HUDEP-2 (cell line): Measurements from ENCODE around the gene MFSD11.
"Not testable (repeated sequence)": the region's sequence is repeated elsewhere in the genome, so short reads cannot be mapped to it uniquely, and the experiment has no call there.

Source experiments
- DNase-seq, 76 experiments: peaks; one replicate each; lab custom pipeline; 2025; ENCODE audit not compliant: unreplicated experiment in 76 of 76; lab: John Stamatoyannopoulos, UW

The MFSD11 gene

DNA sequence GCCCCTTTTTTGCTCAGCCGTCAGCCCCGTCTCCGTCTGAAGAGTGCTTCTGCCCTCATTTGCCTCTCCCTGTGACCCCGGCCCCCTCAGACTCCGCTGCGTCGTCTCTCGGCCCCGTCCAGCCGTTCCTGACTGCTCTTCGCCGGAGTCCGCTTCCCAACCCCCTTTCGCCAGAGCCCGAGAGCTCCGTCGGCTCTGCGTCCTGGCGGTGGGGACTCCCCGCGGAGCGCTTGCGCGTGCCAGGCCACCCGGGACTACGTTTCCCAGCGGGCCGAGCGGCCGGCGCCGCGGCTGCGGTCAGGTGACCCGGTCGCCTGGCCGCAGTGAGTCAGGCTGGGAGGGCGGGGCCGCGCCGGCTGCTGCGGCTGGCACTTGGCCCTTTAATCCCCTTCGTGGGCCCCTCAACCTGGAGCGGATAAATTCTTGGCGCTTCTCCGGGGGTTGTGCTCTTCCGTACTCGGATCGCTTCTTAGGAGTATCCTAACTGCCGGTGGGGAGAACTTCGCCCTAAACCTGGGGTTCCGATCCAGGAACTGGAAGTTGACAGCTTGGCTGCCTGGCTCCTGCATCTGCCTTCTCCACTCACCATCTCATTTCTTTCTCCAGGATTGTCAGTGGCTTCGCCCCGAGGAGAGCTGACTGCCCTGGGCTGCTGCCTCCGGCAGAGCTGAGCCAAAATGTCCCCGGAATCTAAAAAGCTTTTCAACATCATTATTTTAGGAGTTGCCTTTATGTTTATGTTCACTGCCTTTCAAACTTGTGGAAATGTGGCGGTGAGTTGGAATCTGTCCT is at the start of gene MFSD11:
MFSD11 (plus strand) TSS at position 444 of the 792 bp plus-strand sequence; CDS start at position 678, 234 bp downstream.
- peak in 75 of 76 experiments; percentile 23 to 98 (median 86) for DNase-seq

DNA sequence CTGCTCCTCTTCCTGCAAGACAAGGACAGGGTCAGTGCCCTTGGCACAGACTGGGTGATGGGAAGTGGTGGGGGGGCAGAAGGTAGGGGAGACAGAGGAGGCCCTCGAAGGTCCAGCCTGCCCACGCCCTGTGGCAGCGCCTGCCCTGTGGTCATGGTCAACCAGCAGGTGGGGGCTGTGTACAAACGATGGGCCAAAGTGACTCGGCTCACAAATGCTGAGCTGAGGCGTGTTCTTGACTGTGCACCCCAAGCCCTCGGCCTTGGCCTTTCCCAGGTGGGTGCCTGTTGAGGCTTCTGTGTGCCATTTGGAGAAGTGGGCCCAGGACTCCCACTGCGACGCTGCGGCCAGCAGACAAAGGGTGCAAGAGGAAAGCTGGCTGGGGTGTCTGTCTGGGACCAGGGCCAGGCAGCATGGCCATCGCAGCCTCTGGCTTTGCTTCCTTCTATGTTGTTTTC is 49.7 kb upstream of the MFSD11 start:
- no peak for DNase-seq

DNA sequence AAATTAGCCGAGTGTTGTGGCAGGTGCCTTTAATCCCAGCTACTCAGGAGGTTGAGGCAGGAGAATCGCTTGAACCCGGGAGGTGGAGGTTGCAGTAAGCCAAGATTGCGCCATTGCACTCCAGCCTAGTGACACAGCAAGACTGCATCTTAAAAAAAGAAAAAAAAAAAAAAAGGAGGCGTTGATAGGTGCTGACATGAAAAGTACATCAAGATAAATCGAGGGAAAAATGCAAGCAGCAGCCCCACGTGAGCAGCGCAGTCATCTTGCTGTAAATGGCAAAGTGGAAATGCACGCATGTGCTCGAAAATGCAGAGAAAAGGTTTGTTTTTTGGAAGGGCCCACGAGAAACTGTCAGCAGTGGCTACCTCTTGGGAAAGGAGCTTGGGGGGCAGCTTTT is 48.1 kb upstream of the MFSD11 start:
- no peak for DNase-seq

DNA sequence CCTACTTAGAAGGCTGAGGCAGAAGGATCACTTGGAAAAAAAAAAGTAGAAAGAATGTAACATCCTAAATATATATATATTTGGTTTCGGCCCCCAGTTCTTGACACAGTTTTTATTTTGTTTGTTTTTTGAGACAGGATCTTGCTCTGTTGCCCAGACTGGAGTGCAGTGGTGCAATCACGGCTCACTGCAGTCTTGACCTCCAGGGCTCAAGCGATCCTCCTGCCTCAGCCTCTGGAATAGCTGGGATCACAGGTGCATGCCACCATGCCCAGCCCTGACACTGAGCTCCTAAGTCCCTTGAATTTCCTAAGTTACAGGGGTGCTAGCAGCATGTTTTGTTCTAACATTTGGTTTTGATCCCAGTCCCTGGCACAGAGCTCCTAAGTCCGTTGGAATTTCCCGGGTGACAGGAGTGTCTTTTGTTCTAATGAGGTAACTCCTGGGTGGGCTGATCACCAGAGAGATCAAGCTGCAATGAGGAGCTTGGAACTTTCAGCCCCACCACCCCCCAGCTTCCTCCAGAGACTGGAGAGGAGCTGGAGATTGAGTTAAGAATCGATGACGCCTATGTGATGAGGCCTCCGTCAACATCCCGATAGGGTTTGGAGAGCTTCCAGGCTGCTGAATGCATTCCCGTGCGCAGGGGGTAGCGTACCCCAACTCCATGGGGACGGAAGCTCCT is 47.2 kb upstream of the MFSD11 start:
- DNase-seq, result no peak

DNA sequence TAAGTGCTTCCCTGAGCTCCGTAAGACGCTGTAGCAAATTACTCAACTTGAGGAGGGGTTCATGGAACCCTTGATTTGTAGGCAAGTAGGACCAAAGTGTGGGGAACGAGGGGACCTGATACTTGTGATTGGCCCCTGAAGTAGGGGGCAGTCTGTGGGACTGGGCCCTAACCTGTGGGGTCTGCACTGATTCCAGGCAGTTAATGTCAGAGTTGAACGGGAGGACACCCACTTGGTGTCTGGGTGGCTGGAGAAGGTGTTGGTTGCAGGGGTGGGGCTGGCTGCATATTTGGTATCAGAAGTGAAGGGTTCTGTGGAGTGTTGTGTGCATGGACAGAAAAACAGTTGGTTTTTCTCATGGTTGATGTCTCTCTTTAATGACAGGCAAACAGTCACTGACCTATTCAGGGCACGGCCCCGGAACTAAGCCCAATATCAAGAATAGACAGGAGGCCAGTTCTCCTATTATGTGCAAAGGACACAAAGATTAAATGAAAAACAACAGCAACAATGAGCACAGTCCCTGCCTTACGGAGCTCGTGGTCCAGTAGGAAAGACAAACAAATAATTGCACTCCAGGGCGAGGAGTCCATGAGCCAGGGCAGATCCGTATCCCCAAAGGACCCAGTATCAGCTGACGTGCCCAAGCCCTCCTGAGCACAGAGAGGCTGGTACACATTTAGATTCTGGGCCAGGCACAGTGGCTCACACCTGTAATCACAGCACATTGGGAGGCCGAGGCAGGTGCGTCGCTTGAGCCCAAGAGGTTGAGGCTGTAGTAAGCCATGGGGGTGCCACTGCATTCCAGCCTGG is 46.3 kb upstream of the MFSD11 start:
- DNase-seq, result no peak

DNA sequence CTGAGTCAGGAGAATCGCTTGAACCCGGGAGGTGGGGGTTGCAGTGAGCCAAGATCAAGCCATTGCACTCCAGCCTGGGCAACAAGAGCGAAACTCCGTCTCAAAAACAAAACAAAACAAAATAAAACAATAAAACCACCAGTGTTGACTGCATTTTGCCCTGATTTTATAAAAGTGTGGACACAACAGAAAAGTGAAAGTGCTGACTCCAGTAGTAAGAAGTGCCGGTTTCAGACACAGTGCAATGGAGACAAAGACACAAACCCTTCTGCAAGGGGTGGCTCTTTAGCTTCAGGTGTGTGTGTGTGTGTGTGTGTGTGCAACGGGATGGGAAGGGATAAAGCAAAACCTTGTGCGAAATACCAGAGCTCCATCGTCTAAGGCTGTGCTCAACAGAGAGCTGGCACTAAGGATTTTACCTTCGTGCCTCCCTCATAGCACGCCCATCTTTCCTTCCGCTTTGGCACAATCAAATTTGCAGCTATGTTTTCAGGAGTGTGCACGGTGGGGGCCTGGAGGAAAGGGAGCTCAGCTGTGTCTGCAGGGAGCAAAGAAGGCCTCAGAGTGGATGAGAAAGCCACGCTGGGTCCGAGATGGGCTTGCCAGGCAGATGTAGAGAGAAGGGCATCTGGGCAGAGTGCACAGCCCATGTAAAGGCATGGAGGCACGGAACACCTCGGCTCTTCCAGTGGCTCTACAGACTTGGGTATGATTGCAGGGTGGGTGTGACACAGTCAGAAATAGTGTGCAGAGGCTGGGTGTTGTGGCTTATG is 42.7 kb upstream of the MFSD11 start:
- DNase-seq, result no peak

DNA sequence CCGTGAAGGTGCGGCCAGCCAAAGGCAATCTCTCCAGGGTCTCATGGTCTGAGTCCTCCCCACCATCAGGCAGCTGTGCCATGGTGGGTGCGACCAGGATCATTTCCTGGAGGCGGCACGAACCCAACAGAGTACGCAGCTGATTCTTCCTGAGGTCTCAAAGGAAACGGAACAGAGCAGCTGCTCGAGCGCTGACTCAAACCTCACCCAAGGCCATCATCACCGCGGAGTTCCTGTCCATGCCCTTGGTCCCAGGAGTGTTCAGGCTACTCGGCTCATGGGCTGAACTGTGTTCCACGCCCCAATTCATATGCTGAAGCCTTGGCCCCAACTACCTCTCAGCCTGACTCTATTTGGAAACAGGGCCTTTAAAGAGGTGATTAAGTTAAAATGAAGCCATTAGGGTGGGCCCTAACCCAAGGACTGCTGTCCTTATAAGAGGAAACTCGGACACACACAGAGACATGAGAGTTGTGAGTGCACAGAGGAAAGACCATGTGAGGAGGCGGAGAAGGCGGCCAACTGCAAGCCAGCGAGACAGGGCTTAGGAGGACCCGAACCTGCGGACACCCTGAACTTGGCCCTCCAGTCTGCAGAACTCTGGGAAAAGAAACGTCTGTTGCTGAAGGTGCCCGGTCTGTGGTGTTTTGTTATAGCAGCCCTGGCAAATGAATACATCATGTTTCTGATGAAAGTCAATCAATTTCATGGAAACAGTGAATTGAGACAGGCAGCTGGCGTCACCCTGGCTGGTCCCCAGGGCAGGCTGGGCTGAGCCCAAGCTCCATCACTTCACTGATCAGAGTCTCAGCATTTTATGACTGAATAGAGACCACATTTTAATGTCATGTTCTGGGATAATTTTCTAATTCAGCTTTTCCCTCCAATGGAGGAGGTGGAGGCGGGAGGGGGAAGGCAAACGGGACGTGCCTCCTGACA is 40.9 kb upstream of the MFSD11 start:
- no peak for DNase-seq

DNA sequence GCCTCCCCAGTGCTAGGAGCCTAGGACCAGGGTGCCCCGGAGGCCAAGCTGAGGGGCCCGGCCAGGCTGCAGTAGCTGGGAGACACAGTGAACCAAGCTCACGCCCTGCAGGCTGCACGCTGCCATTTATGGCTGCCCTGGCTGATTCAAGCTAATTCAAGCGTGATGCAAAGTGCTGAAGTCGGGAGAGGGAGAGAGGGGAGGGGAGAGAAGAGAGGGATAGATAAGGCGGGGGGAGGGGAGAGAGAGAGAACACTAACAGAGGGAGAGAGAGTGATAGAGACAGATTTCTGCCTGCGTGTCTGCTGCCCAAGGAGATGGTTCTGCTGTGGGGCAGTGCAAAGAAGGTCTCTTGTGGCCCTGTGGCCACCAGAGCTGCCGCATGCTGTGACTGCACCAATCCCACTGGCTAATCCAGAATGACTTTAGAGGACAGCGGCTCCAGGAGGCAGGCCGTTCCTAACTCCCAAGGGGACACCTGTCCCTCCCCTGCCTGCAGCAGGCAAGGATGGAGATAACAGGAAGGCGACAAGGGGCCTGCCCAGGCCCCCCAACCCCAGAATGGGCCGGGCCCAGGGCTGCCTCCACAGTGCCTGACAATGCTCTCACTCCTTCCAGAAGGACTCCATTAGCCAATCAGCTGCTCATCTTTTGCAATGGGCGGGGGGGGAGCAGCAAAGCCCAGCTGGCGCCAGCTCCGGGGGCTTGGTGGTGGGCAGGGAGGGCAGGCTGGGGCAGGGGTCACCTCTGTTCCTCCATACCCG is 40.0 kb upstream of the MFSD11 start:
- DNase-seq, result no peak

DNA sequence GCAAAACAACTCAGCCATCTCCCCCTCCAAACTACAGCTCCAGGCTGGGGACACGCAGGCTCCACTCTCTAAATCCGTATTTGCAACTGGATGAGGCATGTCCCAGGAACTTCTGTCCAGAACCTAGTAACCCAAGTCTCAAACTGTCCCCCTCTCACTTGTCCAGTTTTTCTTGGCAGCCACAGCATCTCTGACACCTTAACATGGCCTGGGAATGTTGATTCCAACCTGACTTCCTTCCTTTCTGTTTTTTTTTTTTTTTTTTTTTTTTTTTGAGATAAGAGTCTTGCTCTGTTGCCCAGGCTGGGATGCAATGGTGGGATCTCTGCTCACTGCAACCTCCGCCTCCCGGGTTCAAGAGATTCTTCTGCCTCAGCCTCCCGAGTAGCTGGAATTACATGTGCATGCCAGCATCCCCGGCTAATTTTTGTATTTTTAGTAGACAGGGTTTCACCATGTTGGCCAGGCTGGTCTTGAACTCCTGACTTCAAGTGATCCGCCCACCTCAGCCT is 39.4 kb upstream of the MFSD11 start:
- not testable (repeated sequence) for DNase-seq

DNA sequence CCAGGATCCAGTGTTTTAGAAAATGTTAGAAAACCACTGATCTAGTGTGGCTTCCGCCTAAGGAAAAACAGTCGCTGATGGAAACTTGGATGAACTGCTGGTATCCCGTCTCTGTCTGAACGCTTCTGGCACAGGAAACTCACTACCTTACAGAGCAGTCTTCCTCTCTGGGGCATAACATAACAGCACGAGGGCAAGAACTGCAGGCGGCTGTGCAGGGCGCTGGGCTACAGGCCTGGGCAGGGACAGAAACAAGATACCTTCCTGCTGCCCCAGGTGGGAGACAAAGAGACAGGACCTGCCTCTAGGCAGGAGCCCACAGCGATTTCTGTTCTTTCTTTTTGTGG is 37.7 kb upstream of the MFSD11 start:
- DNase-seq, result no peak

DNA sequence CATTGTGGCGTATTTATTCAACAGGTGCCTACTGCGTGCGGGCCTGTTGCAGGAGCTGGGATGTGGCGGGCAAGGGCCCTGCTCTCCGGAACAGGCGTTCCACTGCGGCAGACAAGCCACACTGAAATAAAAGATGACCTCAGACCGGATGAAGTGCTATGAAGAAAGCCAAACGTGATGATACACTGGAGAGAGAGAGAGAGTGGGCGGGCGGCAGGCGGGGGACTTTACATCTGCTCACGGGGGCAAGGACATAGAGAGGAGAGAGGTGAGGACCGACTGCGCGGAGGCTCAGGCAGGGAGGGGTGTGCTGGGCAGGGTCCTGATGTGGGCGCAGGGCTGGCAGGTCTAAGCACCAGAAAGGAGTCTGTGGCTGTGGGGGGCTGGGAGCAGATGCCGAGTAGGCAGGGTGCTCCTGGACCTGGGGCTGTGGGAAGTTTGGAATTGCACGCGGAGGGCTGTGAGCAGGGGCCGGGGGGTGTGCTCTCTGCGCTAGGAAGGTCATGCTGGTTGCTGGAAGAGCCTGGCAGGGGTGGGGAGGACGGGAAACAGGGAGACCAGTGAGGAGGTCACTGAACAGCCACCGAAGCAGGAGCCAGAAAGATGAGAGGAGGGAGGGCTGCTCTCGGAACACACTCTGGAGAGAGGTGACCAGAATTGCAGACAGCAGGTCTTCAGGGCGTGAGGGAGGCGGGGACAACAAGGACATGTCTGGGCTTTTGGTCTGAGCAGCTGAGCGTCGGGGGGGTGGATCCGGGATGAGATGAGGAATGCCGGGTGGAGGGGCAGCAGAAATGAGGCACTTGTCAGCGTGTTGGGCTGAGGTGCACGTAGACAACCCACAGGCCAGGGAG is 37.1 kb upstream of the MFSD11 start:
- DNase-seq, result no peak

DNA sequence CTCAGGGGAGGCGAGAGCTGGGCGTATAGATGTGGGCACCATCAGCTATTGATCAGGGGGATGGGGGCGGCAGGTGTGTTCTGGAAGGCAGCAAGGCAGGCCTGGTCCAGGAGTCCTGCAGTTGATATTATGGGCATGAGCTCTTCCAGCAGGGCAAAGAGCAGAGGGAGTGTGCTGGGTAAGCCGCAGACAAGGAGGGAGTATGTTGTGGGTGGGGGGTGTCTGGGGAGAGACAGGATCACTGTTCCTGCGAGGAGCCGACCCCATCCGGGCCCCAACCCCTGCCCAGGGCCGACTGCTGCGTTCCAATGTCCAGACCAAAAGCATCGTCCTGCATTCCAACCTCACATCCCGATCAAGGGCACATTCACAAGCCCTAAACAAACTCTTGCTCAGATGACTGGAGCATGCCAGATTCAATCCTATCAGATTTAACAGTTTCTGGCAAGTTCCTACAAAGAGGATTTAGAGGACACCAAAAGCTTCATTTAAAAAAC is 36.4 kb upstream of the MFSD11 start:
- DNase-seq, result no peak

DNA sequence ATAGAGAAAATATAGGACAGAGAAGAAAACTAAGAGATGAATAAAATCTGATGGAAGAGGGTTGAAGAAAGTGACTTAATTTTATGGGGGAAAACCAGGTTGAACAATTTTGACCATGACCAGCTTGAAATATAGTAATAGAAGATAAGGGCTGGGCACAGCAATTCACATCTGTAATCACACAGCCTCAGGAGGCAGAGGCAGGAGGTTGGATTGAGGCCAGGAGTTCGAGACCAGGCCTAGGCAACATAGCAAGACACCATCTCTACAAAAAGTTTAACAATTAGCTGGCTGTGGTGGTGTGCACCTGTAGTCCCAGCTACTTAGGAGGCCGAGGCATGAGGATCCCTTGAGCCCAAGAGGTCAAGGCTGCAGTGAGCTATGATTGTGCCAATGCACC is 35.8 kb upstream of the MFSD11 start:
- DNase-seq, result peak in 3 of 76 experiments; percentile 3 to 19 (median 8)

DNA sequence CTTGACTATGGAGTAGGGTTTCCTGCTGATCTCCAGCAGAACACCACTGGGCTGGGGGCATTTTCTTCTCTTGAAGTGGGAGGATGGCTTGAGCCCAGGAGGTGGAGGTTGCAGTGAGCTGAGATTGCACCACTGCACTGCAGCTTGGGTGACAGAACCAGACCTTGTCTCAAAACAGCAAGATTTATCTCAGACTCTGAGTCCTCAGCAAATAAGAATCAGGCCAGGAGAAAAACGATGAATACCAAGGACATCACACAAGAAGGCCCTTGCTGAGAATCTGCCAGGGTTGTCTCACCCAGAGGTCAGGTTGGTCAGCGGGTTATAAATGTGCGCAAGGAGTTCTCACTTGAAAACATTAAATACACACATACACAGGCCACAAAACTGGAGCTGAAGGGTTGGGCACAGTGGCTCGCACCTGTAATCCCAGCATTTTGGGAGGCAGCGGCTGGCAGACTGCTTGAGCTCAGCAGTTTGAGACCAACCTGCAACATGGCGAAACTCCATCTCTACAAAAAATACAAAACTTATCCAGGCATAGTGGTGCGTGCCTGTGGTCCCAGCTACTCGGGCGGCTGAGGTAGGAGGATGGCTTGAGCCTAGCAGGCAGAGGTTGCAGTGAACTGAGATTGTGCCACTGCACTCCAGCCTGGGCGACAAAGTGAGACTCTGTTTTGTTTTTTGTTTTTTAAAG is 34.8 kb upstream of the MFSD11 start:
- no peak for DNase-seq

DNA sequence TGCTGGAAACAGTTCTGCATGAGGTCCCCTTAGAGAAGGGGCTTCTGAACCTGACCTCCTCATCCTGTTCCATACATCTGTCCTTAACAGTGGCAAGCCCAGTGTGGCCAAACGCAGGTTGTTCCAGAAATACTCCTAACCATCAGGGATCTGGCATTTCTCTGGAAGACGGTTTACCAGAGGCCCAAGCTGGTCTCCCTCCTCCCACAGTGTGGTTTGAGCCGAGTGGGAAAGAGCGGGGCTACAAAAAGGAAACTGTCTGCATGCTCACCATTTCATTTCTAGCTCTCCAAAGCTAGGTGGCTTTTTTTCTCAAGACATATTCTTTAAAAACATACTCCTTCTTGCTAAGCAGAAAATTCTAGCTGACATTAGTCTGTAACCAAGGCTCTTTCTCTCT is 33.1 kb upstream of the MFSD11 start:
- DNase-seq, result no peak

DNA sequence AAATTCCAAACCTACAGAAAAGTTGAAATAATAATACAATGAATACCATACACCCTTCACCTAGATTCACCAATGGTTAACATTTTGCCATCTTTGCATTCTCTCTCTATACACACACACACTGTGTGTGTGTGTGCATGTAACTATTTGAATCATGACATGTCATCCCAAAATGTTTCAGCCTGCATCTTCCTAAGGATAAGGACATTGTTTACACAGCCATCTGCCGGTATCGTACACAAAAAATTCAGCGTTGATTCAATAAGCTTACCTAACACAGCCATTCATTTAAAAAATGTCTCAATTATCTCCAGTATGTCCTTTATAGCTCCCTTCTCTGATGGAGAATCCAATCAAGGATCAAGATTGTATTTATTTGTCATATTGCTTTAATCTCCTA is 31.1 kb upstream of the MFSD11 start:
- no peak for DNase-seq
